CD4-positive, alpha-beta memory T cell (primary cell): ENCODE data around the gene NMT2. TPM values are rescaled to one million over a fixed set of nuclear protein-coding genes. Genes with fewer than 3 reads are reported as not detected.

Source experiments
- CTCF ChIA-PET: fragments of 350-600 bp; sonication (Branson Sonifier 250); formaldehyde crosslinking; loops from one replicate; lab custom pipeline; 2021; ENCODE audit warnings: inconsistent platforms; ENCODE audit not compliant: partially characterized antibody; lab: Charles Lee
- POLR2A ChIA-PET: fragments of 350-600 bp; sonication (Branson Sonifier 250); formaldehyde crosslinking; loops from one replicate; lab custom pipeline; 2021; ENCODE audit not compliant: partially characterized antibody; lab: Charles Lee
- DNase-seq, 5 donors: peaks; one replicate each; pipeline versions ENCODE4 v3.0.0 to v3.0.0-alpha.2; 2020 to 2022; ENCODE audit warnings: mixed read lengths in 1 of 5
- H3K27ac ChIP-seq: one replicate; pipeline ENCODE4 v1.7.0; 2013; ENCODE audit warnings: low read depth, low read length
- H3K27me3 ChIP-seq: 2 replicates; pipeline ENCODE4 v1.7.0; 2013; ENCODE audit warnings: mild to moderate bottlenecking, low read length, moderate library complexity; ENCODE audit not compliant: insufficient read depth
- H3K36me3 ChIP-seq: 2 replicates; pipeline ENCODE4 v1.7.0; 2013; ENCODE audit warnings: mild to moderate bottlenecking, low read length, moderate library complexity; ENCODE audit not compliant: insufficient read depth
- H3K4me1 ChIP-seq: 2 replicates; pipeline ENCODE4 v1.7.0; 2013; ENCODE audit warnings: mild to moderate bottlenecking, low read length, moderate library complexity; ENCODE audit not compliant: insufficient read depth
- H3K4me3 ChIP-seq, 2 donors: one replicate each; pipeline ENCODE4 v1.7.0; 2013; ENCODE audit warnings: low read length in 2 of 2, mild to moderate bottlenecking in 1 of 2
- H3K9me3 ChIP-seq, 2 donors: one replicate each; pipeline ENCODE4 v1.7.0; 2013; ENCODE audit warnings: low read length in 2 of 2, control low read depth in 1 of 2; ENCODE audit not compliant: control insufficient read depth in 1 of 2
- H3K27ac Mint-ChIP-seq, 7 donors: one replicate each; pipeline ENCODE4 v1.8.0; 2020 to 2021; ENCODE audit warnings: mixed read lengths in 7 of 7, mild to moderate bottlenecking in 6 of 7, inconsistent platforms in 3 of 7, moderate library complexity in 3 of 7
- H3K27me3 Mint-ChIP-seq, 2 donors: one replicate each; pipeline ENCODE4 v1.8.0; 2020 to 2021; ENCODE audit warnings: mixed read lengths in 2 of 2
- H3K36me3 Mint-ChIP-seq, 2 donors: one replicate each; pipeline ENCODE4 v1.8.0; 2020 to 2021; ENCODE audit warnings: mixed read lengths in 2 of 2, inconsistent platforms in 1 of 2, mild to moderate bottlenecking in 1 of 2
- H3K4me1 Mint-ChIP-seq, 4 donors: one replicate each; pipeline ENCODE4 v1.8.0; 2020 to 2021; ENCODE audit warnings: mixed read lengths in 4 of 4, mild to moderate bottlenecking in 1 of 4
- H3K4me3 Mint-ChIP-seq, 8 donors: one replicate each; pipeline ENCODE4 v1.8.0; 2020 to 2021; ENCODE audit warnings: mixed read lengths in 8 of 8, mild to moderate bottlenecking in 7 of 8, moderate library complexity in 6 of 8, inconsistent platforms in 3 of 8
- H3K9me3 Mint-ChIP-seq, 8 donors: one replicate each; pipeline ENCODE4 v1.8.0; 2020 to 2021; ENCODE audit warnings: mixed read lengths in 8 of 8, mild to moderate bottlenecking in 5 of 8, inconsistent platforms in 3 of 8, moderate library complexity in 1 of 8
- intact Hi-C: fragments of 100-400 bp; cut with micrococcal nuclease; formaldehyde crosslinking; loops from one replicate; pipeline ENCODE4 v1.15.1; 2023
- polyA plus RNA-seq, 2 donors: library from polyadenylated mRNA; unstranded; fragments of 300-500 nt; fragmentation: Illumina TruSeq; gene quantifications; one replicate each; pipeline ENCODE4 v1.2.3, GENCODE V29; 2021
- total RNA-seq, 2 experiments: library from RNA; stranded (reverse); gene quantifications; one replicate each; pipeline ENCODE4 v1.2.3, GENCODE V29; 2021

Gene NMT2
- total and polyA plus RNA-seq, 4 experiments from 2014 or later, result 38.7 to 101 (median 77.4) TPM

DNA sequence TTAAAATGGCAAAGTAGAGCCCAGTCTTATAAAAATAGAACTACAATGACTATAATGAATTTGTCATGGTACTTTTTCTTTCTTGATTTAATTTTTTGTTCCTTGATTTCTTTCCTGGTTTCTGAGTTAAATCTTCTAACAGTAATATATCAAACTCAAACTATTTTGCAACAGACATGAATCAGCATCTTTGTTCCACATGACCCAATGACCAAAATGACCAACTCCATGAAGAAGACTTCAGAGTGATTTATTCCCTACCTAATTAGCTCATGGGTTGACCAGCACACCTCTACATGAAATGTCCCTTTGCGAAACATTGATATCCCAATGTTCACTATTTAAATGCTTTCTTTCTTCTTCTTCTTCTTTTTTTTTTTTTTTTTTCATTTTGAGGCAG, 30.9 kb downstream of the NMT2 start:
- no peak for DNase-seq
- Histone ChIP-seq H3K27ac (no peak overlapping the region), H3K4me1 (peaks cover 19% of the 10 kb centered on the region), H3K4me3 (no peak overlapping the region), H3K27me3 (no peaks in the 10 kb centered on the region), H3K9me3 (no peaks in the 10 kb centered on the region), H3K36me3 (peaks cover 37% of the 10 kb centered on the region)
- intact Hi-C loops, result no loop called here
- H3K4me1 Mint-ChIP-seq, result peaks cover 13 to 27% (median 22%) of the 10 kb centered on the region in 4 donors
- POLR2A ChIA-PET, result no interaction called here
- H3K27ac Mint-ChIP-seq, result peak overlapping the region in 1 of 7 donors; percentile 28
- H3K36me3 Mint-ChIP-seq, result peaks cover 49 to 73% of the 10 kb centered on the region in 2 donors
- H3K9me3 Mint-ChIP-seq, result peaks cover 0 to 3% (median 0%) of the 10 kb centered on the region in 8 donors
- no peak overlapping the region for H3K4me3 Mint-ChIP-seq
- H3K27me3 Mint-ChIP-seq, result no peaks in the 10 kb centered on the region
- CTCF ChIA-PET, result no interaction called here

DNA sequence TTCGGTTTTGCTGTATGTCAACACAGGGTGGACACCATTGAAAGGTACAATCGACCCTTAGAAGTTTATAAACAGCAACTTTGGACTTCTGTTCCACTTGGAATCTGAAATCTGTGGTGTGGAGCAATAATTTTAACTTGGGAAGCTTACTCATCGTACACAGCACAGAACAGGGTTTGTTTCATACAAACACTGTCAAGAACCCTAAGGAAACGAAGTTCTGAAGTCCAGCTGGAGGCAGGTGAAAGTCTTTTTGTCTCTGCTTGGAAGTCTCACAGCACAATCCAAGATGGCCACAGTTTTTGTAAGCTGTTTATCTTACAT, 31.5 kb downstream of the NMT2 start:
- Mint-ChIP-seq H3K4me3 (no peak overlapping the region), H3K9me3 (peaks cover 0 to 3% (median 0%) of the 10 kb centered on the region in 8 donors), H3K36me3 (peaks cover 51 to 75% of the 10 kb centered on the region in 2 donors)

DNA sequence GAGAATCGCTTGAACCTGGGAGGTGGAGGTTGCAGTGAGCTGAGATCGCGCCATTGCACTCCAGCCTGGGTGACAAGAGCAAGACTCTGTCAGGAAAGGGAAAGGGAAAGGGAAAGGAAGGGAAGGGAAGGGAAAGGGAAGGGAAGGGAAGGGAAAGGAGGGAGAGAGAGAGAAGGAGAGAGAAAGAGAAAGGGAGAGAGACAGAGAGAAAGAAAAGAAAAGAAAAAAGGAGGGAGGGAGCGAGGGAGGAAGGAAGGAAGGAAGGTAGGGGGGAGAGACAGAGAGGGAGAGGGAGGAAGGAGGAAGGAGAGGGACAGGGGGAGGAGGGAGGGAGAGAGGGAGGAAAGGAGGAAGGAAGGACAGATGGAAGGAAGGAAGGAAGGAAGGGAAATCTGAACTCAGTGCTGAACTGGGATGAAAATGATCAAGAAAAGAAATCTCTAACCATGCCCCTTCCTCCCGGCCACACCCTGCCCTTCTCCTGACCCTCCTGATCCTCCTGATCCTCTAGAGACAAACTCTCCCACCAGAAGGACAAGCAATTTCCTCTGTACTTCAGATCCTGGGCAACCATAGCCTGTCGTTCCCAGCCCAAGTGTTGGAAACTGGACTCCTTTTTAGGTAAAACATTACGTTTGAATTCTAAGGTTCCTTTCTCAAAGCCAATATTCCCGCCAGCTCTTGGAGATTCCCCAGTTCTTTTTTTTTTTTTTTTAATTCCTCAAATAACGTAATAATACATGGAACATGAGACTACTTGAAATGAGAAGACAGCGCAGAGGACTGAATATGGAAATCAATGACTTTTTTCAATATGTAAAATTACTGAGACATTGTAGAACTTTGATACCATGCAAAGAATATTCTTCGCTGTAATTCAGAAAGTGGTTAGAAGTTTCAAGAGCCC, 32.1 kb downstream of the NMT2 start:
- H3K4me3 Mint-ChIP-seq, result no peak overlapping the region
- H3K27ac ChIP-seq, result no peak overlapping the region
- H3K9me3 Mint-ChIP-seq, result peaks cover 0 to 3% (median 0%) of the 10 kb centered on the region in 8 donors
- POLR2A ChIA-PET, result interaction anchor here (0.6 kb wide), 1 partner anchor 31 kb away, joined by 3 read pairs; no protein-coding TSS in a partner anchor
- H3K4me3 ChIP-seq, result no peak overlapping the region
- H3K4me1 Mint-ChIP-seq, result peaks cover 3 to 16% (median 10%) of the 10 kb centered on the region in 4 donors
- peak overlapping the region in 4 of 7 donors; percentile 69 to 83 (median 74) for H3K27ac Mint-ChIP-seq
- no peaks in the 10 kb centered on the region for H3K27me3 ChIP-seq
- intact Hi-C loops, result no loop called here
- no peaks in the 10 kb centered on the region for H3K27me3 Mint-ChIP-seq
- H3K36me3 ChIP-seq, result peaks cover 41% of the 10 kb centered on the region
- DNase-seq, result no peak
- H3K4me1 ChIP-seq, result peaks cover 7% of the 10 kb centered on the region
- peaks cover 53 to 74% of the 10 kb centered on the region in 2 donors for H3K36me3 Mint-ChIP-seq
- no peaks in the 10 kb centered on the region for H3K9me3 ChIP-seq
- CTCF ChIA-PET, result interaction anchor here (0.5 kb wide), 1 partner anchor 75 kb away, joined by 3 read pairs; no protein-coding TSS in a partner anchor

More for the DNA sequence above, 31.5 kb downstream of the NMT2 start:
- peaks cover 9 to 23% (median 16%) of the 10 kb centered on the region in 4 donors for H3K4me1 Mint-ChIP-seq
- no peaks in the 10 kb centered on the region for H3K27me3 ChIP-seq
- no peak for DNase-seq
- intact Hi-C loops, result no loop called here
- no peaks in the 10 kb centered on the region for H3K9me3 ChIP-seq
- peak overlapping the region in 1 of 7 donors; percentile 29 for H3K27ac Mint-ChIP-seq
- H3K36me3 ChIP-seq, result peaks cover 39% of the 10 kb centered on the region
- H3K4me1 ChIP-seq, result peaks cover 12% of the 10 kb centered on the region
- H3K4me3 ChIP-seq, result no peak overlapping the region
- H3K27ac ChIP-seq, result no peak overlapping the region
- ChIA-PET POLR2A (no interaction called here), CTCF (interaction anchor here (0.5 kb wide), 1 partner anchor 74 kb away, joined by 3 read pairs; no protein-coding TSS in a partner anchor)
- no peaks in the 10 kb centered on the region for H3K27me3 Mint-ChIP-seq

DNA sequence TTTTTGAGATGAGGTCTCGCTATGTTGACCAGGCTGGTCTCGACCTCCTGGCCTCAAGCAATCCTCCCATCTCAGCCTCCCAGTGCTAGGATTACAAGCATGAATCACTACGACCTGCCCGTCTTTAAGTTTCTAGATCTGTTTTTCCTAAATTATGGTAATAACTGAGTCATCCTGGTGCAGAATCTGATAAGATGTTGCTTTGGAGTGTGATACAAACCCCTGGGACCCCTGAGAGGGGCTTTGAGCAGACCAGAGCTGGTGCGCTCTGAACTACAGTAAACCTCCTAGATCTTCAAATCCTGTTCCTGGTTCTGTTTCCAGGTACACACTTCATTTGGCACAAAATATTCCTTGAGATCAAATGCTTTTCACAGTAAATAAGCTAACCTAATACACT, 37.2 kb downstream of the NMT2 start:
- H3K4me3 ChIP-seq, result no peak overlapping the region
- ChIA-PET POLR2A (no interaction called here), CTCF (no interaction called here)
- H3K9me3 ChIP-seq, result no peaks in the 10 kb centered on the region
- Mint-ChIP-seq H3K36me3 (peaks cover 66 to 75% of the 10 kb centered on the region in 2 donors), H3K27ac (peak overlapping the region in 1 of 7 donors; percentile 54), H3K27me3 (no peaks in the 10 kb centered on the region), H3K9me3 (peaks cover 0 to 4% (median 0%) of the 10 kb centered on the region in 8 donors), H3K4me1 (peaks cover 0 to 4% (median 0%) of the 10 kb centered on the region in 4 donors), H3K4me3 (no peak overlapping the region)
- H3K27ac ChIP-seq, result no peak overlapping the region
- no peaks in the 10 kb centered on the region for H3K4me1 ChIP-seq
- H3K36me3 ChIP-seq, result peaks cover 44% of the 10 kb centered on the region
- no peak for DNase-seq
- intact Hi-C loops, result no loop called here
- no peaks in the 10 kb centered on the region for H3K27me3 ChIP-seq

DNA sequence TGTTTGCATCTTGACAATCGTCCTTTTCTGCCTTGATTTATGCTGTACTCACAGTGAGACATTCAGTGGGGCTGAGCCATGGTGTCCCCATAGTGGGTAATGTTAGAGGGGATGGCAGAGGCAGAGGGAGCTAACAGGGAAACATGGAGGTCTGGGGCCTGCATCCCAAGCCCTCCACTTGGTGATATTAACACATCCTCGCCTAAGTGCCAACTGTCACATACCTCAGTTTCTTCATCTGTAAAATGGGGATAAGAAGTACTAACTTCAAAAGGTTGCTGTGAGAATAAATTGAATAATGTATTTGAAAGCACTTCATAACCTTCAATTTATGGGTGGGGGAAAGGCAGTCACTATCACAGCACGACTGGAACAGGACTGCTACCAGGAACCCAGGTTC, 43.6 kb downstream of the NMT2 start:
- no peak overlapping the region for H3K27ac ChIP-seq
- H3K36me3 ChIP-seq, result peaks cover 12% of the 10 kb centered on the region
- H3K27me3 ChIP-seq, result no peaks in the 10 kb centered on the region
- H3K4me3 Mint-ChIP-seq, result no peak overlapping the region
- H3K4me1 ChIP-seq, result no peaks in the 10 kb centered on the region
- CTCF ChIA-PET, result interaction anchor here (1.6 to 6.0 kb wide), 2 partner anchors 19 to 252 kb away, joined by 4 to 34 read pairs; no protein-coding TSS in a partner anchor
- DNase-seq, result no peak
- POLR2A ChIA-PET, result interaction anchor here (1.1 kb wide), 1 partner anchor 129 kb away, joined by 3 read pairs; no protein-coding TSS in a partner anchor
- peaks cover 0 to 1% (median 0%) of the 10 kb centered on the region in 8 donors for H3K9me3 Mint-ChIP-seq
- peak overlapping the region in 3 of 7 donors; percentile 25 to 41 (median 29) for H3K27ac Mint-ChIP-seq
- H3K36me3 Mint-ChIP-seq, result peaks cover 42 to 57% of the 10 kb centered on the region in 2 donors
- intact Hi-C loops, result no loop called here
- peaks cover 4 to 25% (median 14%) of the 10 kb centered on the region in 4 donors for H3K4me1 Mint-ChIP-seq
- H3K9me3 ChIP-seq, result no peaks in the 10 kb centered on the region
- no peak overlapping the region for H3K4me3 ChIP-seq
- no peaks in the 10 kb centered on the region for H3K27me3 Mint-ChIP-seq

DNA sequence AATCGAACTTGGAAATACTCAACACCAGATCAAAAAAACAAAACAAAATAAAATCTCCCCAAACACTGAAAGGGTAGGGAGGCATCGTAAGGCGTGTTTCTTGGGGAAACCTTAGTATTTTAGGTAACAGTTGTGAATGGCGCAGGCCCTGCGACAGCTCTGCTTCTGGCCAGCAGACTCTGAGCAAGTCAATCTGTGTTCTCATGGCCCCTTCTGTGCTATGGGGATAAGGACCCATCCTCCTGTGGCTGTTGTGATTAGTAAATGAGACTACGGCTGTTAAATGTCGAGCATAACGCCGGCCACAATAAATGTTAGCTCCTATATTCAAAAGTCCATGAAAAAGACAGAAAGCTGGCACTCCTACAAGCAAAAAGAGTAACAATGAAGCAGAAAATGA, 44.3 kb downstream of the NMT2 start:
- CTCF ChIA-PET, result interaction anchor here (1.6 to 6.0 kb wide), 2 partner anchors 19 to 251 kb away, joined by 4 to 34 read pairs; no protein-coding TSS in a partner anchor
- DNase-seq, result no peak
- H3K4me3 Mint-ChIP-seq, result peak overlapping the region in 1 of 8 donors; percentile 23
- H3K4me3 ChIP-seq, result no peak overlapping the region
- H3K4me1 ChIP-seq, result no peaks in the 10 kb centered on the region
- peaks cover 0 to 1% (median 0%) of the 10 kb centered on the region in 8 donors for H3K9me3 Mint-ChIP-seq
- POLR2A ChIA-PET, result interaction anchor here (0.9 to 1.3 kb wide), 3 partner anchors 11 to 44 kb away, joined by 3 to 4 read pairs (median 3); partner anchors contain the start of gene NMT2
- no peaks in the 10 kb centered on the region for H3K27me3 Mint-ChIP-seq
- H3K9me3 ChIP-seq, result no peaks in the 10 kb centered on the region
- H3K27ac ChIP-seq, result no peak overlapping the region
- no peaks in the 10 kb centered on the region for H3K27me3 ChIP-seq
- intact Hi-C loops, result no loop called here
- peaks cover 4 to 29% (median 14%) of the 10 kb centered on the region in 4 donors for H3K4me1 Mint-ChIP-seq
- peaks cover 19% of the 10 kb centered on the region for H3K36me3 ChIP-seq
- peak overlapping the region in 5 of 7 donors; percentile 2 to 63 (median 8) for H3K27ac Mint-ChIP-seq
- H3K36me3 Mint-ChIP-seq, result peaks cover 37 to 58% of the 10 kb centered on the region in 2 donors
